IMR-90 (cell line): ENCODE results near the gene FANK1. TPM values are rescaled to one million over a fixed set of nuclear protein-coding genes. Genes with fewer than 3 reads are reported as not detected.

Experiments
- ATAC-seq: fragments of 200-7000 bp; cut with Tn5 transposase; 2 replicates; pipeline ENCODE4 v1.9.1; 2020; ENCODE audit warnings: low read depth, mild to moderate bottlenecking, moderate library complexity
- BruUV-seq: library from RNA; stranded (reverse); fragments of 400-500 nt; replicated peaks from 2 replicates; lab custom pipeline; 2021; lab: Mats Ljungman, UMichigan
- CTCF ChIA-PET: fragments of 300-600 bp; formaldehyde crosslinking; extraction: SDS; loops from one replicate; lab custom pipeline; 2021; ENCODE audit warnings: antibody characterized with exemption; lab: Yijun Ruan, JAX
- POLR2A ChIA-PET: fragments of 300-600 bp; sonication (Branson Sonifier 250); formaldehyde crosslinking; loops from one replicate; lab custom pipeline; 2022; ENCODE audit warnings: antibody characterized with exemption; ENCODE audit not compliant: unreplicated experiment; lab: Charles Lee
- DNase-seq: peaks from one replicate; pipeline ENCODE4 v3.0.0; 2013
- H2AFZ ChIP-seq: replicated peaks from 2 replicates; pipeline ENCODE3; 2013; ENCODE audit warnings: low read length, mild to moderate bottlenecking; ENCODE audit not compliant: poor library complexity
- H2AK5ac ChIP-seq: 2 replicates; pipeline ENCODE4 v1.6.1; 2013; ENCODE audit warnings: low read depth, low read length, inconsistent platforms
- H2AK9ac ChIP-seq: replicated peaks from 2 replicates; pipeline ENCODE3; 2013; ENCODE audit warnings: mild to moderate bottlenecking, low read depth, low read length, moderate library complexity; ENCODE audit not compliant: poor library complexity
- H2BK120ac ChIP-seq: 2 replicates; pipeline ENCODE4 v1.6.1; 2013; ENCODE audit warnings: low read depth, low read length, inconsistent platforms
- H2BK15ac ChIP-seq: 3 replicates; pipeline ENCODE4 v1.6.1; 2013; ENCODE audit warnings: low read depth, low read length, inconsistent platforms
- H2BK20ac ChIP-seq: 2 replicates; pipeline ENCODE4 v1.6.1; 2013; ENCODE audit warnings: low read depth, mild to moderate bottlenecking, inconsistent platforms, low read length, moderate library complexity
- H2BK5ac ChIP-seq: 2 replicates; pipeline ENCODE4 v1.6.1; 2013; ENCODE audit warnings: mild to moderate bottlenecking, low read depth, low read length, inconsistent platforms; ENCODE audit not compliant: poor library complexity, severe bottlenecking
- H3K14ac ChIP-seq: replicated peaks from 2 replicates; pipeline ENCODE4 v1.6.1; 2013; ENCODE audit warnings: low read depth, low read length, inconsistent platforms
- H3K18ac ChIP-seq: 2 replicates; pipeline ENCODE4 v1.6.1; 2013; ENCODE audit warnings: low read depth, low read length, control low read depth
- H3K23ac ChIP-seq: 2 replicates; pipeline ENCODE4 v1.6.1; 2013; ENCODE audit warnings: low read depth, low read length, inconsistent platforms
- H3K27ac ChIP-seq: 2 replicates; pipeline ENCODE4 v1.5.1; 2013; ENCODE audit warnings: mild to moderate bottlenecking, control low read depth, low read length; ENCODE audit not compliant: insufficient read depth
- H3K27me3 ChIP-seq: 2 replicates; pipeline ENCODE4 v1.6.1; 2013; ENCODE audit warnings: low read length; ENCODE audit not compliant: control insufficient read depth, insufficient read depth
- H3K36me3 ChIP-seq: 2 replicates; pipeline ENCODE4 v1.6.1; 2013; ENCODE audit warnings: low read length, mixed read lengths; ENCODE audit not compliant: control insufficient read depth, insufficient read depth
- H3K4ac ChIP-seq: 2 replicates; pipeline ENCODE4 v1.6.1; 2013; ENCODE audit warnings: low read depth, low read length, inconsistent platforms
- H3K4me1 ChIP-seq: 2 replicates; pipeline ENCODE4 v1.6.1; 2013; ENCODE audit warnings: low read length, mixed read lengths; ENCODE audit not compliant: control insufficient read depth, insufficient read depth
- H3K4me2 ChIP-seq: 2 replicates; pipeline ENCODE4 v1.6.1; 2013; ENCODE audit warnings: low read depth, mild to moderate bottlenecking, control low read depth, low read length, moderate library complexity
- H3K4me3 ChIP-seq: 2 replicates; pipeline ENCODE4 v1.5.1; 2013; ENCODE audit warnings: low read depth, mild to moderate bottlenecking, control low read depth, low read length, moderate library complexity; ENCODE audit not compliant: insufficient read depth
- H3K56ac ChIP-seq: 2 replicates; pipeline ENCODE4 v1.6.1; 2013; ENCODE audit warnings: low read length, inconsistent platforms; ENCODE audit not compliant: insufficient read depth; ENCODE audit errors: extremely low read depth
- H3K79me1 ChIP-seq, 2 experiments: 2 replicates each; pipeline ENCODE4 v1.6.1; 2013; ENCODE audit warnings: low read length in 2 of 2, inconsistent platforms in 1 of 2, low read depth in 1 of 2
- H3K9ac ChIP-seq: 2 replicates; pipeline ENCODE4 v1.6.1; 2013; ENCODE audit warnings: low read depth, low read length, control low read depth
- H3K9me1 ChIP-seq: 2 replicates; pipeline ENCODE4 v1.6.1; 2013; ENCODE audit warnings: low read length, inconsistent platforms; ENCODE audit not compliant: insufficient read depth
- H3K9me3 ChIP-seq: 2 replicates; pipeline ENCODE4 v1.6.1; 2013; ENCODE audit warnings: low read length; ENCODE audit not compliant: control insufficient read depth, insufficient read depth
- H4K20me1 ChIP-seq: 2 replicates; pipeline ENCODE4 v1.6.1; 2013; ENCODE audit warnings: low read length, inconsistent platforms; ENCODE audit not compliant: insufficient read depth
- H4K5ac ChIP-seq: 2 replicates; pipeline ENCODE4 v1.6.1; 2013; ENCODE audit warnings: mild to moderate bottlenecking, low read depth, low read length, control low read depth
- H4K8ac ChIP-seq, 2 experiments: 2 replicates each; pipeline ENCODE4 v1.6.1; 2013; ENCODE audit warnings: low read depth in 2 of 2, low read length in 2 of 2, control low read depth in 1 of 2, inconsistent platforms in 1 of 2
- H4K91ac ChIP-seq: 2 replicates; pipeline ENCODE4 v1.6.1; 2013; ENCODE audit warnings: low read depth, low read length, inconsistent platforms; ENCODE audit not compliant: insufficient read depth
- BHLHE40 ChIP-seq: fragments of 150-350 bp; IDR thresholded peaks from 2 replicates; pipeline ENCODE4 v1.6.1; 2016; ENCODE audit warnings: mild to moderate bottlenecking, low read depth, low read length
- MAFK ChIP-seq: IDR thresholded peaks from 2 replicates; pipeline ENCODE4 v1.6.1; 2012; ENCODE audit warnings: low read depth, low read length, improper control_type of control experiment
- MAZ ChIP-seq: IDR thresholded peaks from 2 replicates; pipeline ENCODE4 v1.6.1; 2012; ENCODE audit warnings: low read depth, mild to moderate bottlenecking, low read length, improper control_type of control experiment, moderate library complexity, borderline replicate concordance
- MXI1 ChIP-seq: IDR thresholded peaks from 2 replicates; pipeline ENCODE4 v1.6.1; 2012; ENCODE audit warnings: low read depth, mild to moderate bottlenecking, low read length, moderate library complexity, borderline replicate concordance
- NFE2L2 ChIP-seq: fragments of 150-350 bp; IDR thresholded peaks from 2 replicates; pipeline ENCODE4 v1.6.1; 2016; ENCODE audit warnings: low read depth, mild to moderate bottlenecking, low read length
- RAD21 ChIP-seq: IDR thresholded peaks from 2 replicates; pipeline ENCODE4 v1.6.1; 2012; ENCODE audit warnings: low read length, improper control_type of control experiment
- RFX5 ChIP-seq: IDR thresholded peaks from 2 replicates; pipeline ENCODE4 v1.8.0; 2012; ENCODE audit warnings: low read depth, mild to moderate bottlenecking, low read length, moderate library complexity
- SMC3 ChIP-seq: fragments of 150-350 bp; IDR thresholded peaks from 2 replicates; pipeline ENCODE4 v1.6.1; 2016; ENCODE audit warnings: low read depth, mild to moderate bottlenecking, antibody characterized with exemption, low read length, moderate library complexity
- WGBS, 2 experiments: methylation state at CpG; one replicate each; pipeline versions ENCODE4 v1.1.5 to v1.1.7; 2013; ENCODE audit warnings: missing lambda C conversion rate in 2 of 2; ENCODE audit not compliant: insufficient read length in 1 of 2; ENCODE audit errors: extremely low coverage in 2 of 2; 5-methylcytosine and 5-hydroxymethylcytosine counted together
- dilution Hi-C: fragments of 300-500 bp; cut with HindIII; formaldehyde crosslinking; loops from one replicate; pipeline ENCODE4 v1.14.3; 2018; ENCODE audit warnings: low sequenced_read_pairs; ENCODE audit not compliant: unreplicated experiment
- in situ Hi-C: fragments of 300-500 bp; cut with MboI; formaldehyde crosslinking; loops from 3 replicates; pipeline ENCODE4 v1.14.3; 2019; ENCODE audit warnings: low sequenced_read_pairs, inconsistent platforms, mixed read lengths
- intact Hi-C: fragments of 100-400 bp; cut with micrococcal nuclease; formaldehyde crosslinking; loops from 2 replicates; pipeline ENCODE4 v1.10.0; 2022
- polyA plus RNA-seq, 3 experiments: library from polyadenylated mRNA; depleted of rRNA; stranded (reverse); fragments of >200 nt; gene quantifications; 2 replicates each; pipeline ENCODE4 v1.2.3, GENCODE V29; 2012; ENCODE audit warnings: low replicate concordance in 1 of 3
- total RNA-seq: library from RNA; depleted of rRNA; stranded (reverse); fragments of >200 nt; gene quantifications from 2 replicates; pipeline ENCODE4 v1.2.3, GENCODE V29; 2012
- TF ChIP-seq, protein P1 (sequence below): conservative IDR thresholded peaks from 2 replicates; pipeline ENCODE4 v1.5.1; 2012; ENCODE audit warnings: mild to moderate bottlenecking, low read depth, low read length, improper control_type of control experiment
- TF ChIP-seq, protein P2 (sequence below): fragments of 150-350 bp; IDR thresholded peaks from 2 replicates; pipeline ENCODE4 v1.6.1; 2016; ENCODE audit warnings: low read depth, mild to moderate bottlenecking, low read length, moderate library complexity, borderline replicate concordance

The FANK1 gene
- total and polyA plus RNA-seq, 2 of the 4 experiments (the other 2 are of a cell fraction): 0.90 to 2.2 TPM

DNA sequence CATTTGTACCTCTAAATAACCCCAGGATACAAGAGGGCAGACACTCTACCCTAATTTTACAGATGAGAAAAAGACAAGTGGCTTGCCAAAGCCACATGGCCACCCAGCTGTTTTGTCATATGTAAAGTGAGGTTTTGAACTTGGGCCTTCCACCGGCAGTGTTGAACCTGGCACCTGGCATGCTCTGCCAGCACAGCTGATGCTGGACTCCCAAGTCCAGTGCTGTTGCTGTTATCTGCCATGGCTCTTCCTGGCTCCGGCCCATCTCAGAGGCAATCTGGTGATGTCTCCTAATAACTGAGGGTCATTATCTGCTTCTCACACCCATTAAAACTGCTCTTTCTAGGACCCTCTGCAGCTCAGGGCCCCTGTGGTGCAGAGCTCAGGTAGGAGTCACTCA lies 48.0 kb upstream of the FANK1 start:
- Histone ChIP-seq H2BK15ac (no peak overlapping the region), H3K27ac (no peak overlapping the region), H3K23ac (no peak overlapping the region), H3K36me3 (peaks cover 41% of the 10 kb centered on the region), H2AFZ (no peak overlapping the region), H4K8ac (no peak overlapping the region), H3K4me1 (no peaks in the 10 kb centered on the region), H3K4me3 (no peak overlapping the region), H2BK5ac (no peak overlapping the region), H4K5ac (no peak overlapping the region), H3K9me1 (peaks cover 3% of the 10 kb centered on the region; the same call in 1 of the 2 replicates), H2BK120ac (no peak overlapping the region), H3K27me3 (no peaks in the 10 kb centered on the region), H4K91ac (no peak overlapping the region), H3K18ac (no peak overlapping the region), H3K14ac (no peak overlapping the region), H3K4ac (no peak overlapping the region), H3K56ac (no peak overlapping the region), H4K20me1 (no peaks in the 10 kb centered on the region), H3K79me1 (no peaks in the 10 kb centered on the region; a peak in 1 of 4 replicates), H3K4me2 (no peak overlapping the region), H3K9ac (no peak overlapping the region), H2AK9ac (no peak overlapping the region), H2BK20ac (no peak overlapping the region), H3K9me3 (no peaks in the 10 kb centered on the region), H2AK5ac (no peak overlapping the region)
- intact Hi-C loops (no loop called here), in situ Hi-C loops (no loop called here), dilution Hi-C loops (no loop called here)
- ChIA-PET CTCF (no interaction called here), POLR2A (no interaction called here)
- no TSS peak for BruUV-seq
- no peak for ATAC-seq
- WGBS, 2 experiments: no CpG with 5 or more reads among the region's 2 CpGs
- no peak for DNase-seq
- TF ChIP-seq, protein P1, sequence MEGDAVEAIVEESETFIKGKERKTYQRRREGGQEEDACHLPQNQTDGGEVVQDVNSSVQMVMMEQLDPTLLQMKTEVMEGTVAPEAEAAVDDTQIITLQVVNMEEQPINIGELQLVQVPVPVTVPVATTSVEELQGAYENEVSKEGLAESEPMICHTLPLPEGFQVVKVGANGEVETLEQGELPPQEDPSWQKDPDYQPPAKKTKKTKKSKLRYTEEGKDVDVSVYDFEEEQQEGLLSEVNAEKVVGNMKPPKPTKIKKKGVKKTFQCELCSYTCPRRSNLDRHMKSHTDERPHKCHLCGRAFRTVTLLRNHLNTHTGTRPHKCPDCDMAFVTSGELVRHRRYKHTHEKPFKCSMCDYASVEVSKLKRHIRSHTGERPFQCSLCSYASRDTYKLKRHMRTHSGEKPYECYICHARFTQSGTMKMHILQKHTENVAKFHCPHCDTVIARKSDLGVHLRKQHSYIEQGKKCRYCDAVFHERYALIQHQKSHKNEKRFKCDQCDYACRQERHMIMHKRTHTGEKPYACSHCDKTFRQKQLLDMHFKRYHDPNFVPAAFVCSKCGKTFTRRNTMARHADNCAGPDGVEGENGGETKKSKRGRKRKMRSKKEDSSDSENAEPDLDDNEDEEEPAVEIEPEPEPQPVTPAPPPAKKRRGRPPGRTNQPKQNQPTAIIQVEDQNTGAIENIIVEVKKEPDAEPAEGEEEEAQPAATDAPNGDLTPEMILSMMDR: no peak
- TF ChIP-seq SMC3 (no peak), MAFK (no peak), RFX5 (no peak), BHLHE40 (no peak), NFE2L2 (no peak), MXI1 (no peak), RAD21 (no peak), MAZ (no peak)
- TF ChIP-seq, protein P2, sequence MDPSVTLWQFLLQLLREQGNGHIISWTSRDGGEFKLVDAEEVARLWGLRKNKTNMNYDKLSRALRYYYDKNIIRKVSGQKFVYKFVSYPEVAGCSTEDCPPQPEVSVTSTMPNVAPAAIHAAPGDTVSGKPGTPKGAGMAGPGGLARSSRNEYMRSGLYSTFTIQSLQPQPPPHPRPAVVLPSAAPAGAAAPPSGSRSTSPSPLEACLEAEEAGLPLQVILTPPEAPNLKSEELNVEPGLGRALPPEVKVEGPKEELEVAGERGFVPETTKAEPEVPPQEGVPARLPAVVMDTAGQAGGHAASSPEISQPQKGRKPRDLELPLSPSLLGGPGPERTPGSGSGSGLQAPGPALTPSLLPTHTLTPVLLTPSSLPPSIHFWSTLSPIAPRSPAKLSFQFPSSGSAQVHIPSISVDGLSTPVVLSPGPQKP: no peak
